Body of pancreas (tissue), 4 donors: ENCODE results near the gene TNNI3.
"Not testable (repeated sequence)": the region's sequence is repeated elsewhere in the genome, so short reads cannot be mapped to it uniquely, and the experiment has no call there.

Experiments used
- POLR2A ChIP-seq, 3 donors: fragments of 450-650 bp; IDR thresholded peaks; one replicate each; pipeline ENCODE4 v1.6.1; 2016; ENCODE audit warnings: antibody characterized with exemption in 3 of 3, mild to moderate bottlenecking in 2 of 3
- TF ChIP-seq, protein P1 (sequence below), 7 experiments: fragments of 450-650 bp in 4 of 7; fragments of 200-600 bp in 3 of 7; sonication (generic) in 3 of 7; IDR thresholded peaks; one replicate each; pipeline ENCODE4 v1.5.1; 2016 to 2019; ENCODE audit warnings: antibody characterized with exemption in 7 of 7

DNA sequence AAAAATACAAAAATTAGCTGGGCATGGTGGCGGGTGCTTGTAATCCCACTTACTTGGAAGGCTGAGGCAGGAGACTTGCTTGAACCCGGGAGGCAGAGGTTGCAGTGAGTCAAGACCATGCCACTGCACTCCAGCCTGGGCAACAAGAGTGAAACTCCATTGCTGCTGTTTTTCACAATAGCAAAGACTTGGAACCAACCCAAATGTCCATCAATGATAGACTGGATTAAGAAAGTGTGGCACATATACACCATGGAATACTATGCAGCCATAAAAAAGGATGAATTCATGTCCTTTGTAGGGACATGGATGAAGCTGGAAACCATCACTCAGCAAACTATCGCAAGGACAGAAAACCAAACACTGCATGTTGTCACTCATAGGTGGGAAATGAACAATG lies 50.3 kb downstream of the TNNI3 start:
- TF ChIP-seq POLR2A (IDR thresholded peaks at IDR 0.05): not testable (repeated sequence)
- TF ChIP-seq, protein P1, sequence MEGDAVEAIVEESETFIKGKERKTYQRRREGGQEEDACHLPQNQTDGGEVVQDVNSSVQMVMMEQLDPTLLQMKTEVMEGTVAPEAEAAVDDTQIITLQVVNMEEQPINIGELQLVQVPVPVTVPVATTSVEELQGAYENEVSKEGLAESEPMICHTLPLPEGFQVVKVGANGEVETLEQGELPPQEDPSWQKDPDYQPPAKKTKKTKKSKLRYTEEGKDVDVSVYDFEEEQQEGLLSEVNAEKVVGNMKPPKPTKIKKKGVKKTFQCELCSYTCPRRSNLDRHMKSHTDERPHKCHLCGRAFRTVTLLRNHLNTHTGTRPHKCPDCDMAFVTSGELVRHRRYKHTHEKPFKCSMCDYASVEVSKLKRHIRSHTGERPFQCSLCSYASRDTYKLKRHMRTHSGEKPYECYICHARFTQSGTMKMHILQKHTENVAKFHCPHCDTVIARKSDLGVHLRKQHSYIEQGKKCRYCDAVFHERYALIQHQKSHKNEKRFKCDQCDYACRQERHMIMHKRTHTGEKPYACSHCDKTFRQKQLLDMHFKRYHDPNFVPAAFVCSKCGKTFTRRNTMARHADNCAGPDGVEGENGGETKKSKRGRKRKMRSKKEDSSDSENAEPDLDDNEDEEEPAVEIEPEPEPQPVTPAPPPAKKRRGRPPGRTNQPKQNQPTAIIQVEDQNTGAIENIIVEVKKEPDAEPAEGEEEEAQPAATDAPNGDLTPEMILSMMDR (IDR thresholded peaks at IDR 0.05): not testable (repeated sequence)
